HG03139 (cell line): ENCODE results near the gene NSUN2.

Source experiments
- ATAC-seq: cut with Tn5 transposase; IDR thresholded peaks from one replicate; pipeline ENCODE4 v1.9.1; 2021; ENCODE audit not compliant: unreplicated experiment

Gene NSUN2

DNA sequence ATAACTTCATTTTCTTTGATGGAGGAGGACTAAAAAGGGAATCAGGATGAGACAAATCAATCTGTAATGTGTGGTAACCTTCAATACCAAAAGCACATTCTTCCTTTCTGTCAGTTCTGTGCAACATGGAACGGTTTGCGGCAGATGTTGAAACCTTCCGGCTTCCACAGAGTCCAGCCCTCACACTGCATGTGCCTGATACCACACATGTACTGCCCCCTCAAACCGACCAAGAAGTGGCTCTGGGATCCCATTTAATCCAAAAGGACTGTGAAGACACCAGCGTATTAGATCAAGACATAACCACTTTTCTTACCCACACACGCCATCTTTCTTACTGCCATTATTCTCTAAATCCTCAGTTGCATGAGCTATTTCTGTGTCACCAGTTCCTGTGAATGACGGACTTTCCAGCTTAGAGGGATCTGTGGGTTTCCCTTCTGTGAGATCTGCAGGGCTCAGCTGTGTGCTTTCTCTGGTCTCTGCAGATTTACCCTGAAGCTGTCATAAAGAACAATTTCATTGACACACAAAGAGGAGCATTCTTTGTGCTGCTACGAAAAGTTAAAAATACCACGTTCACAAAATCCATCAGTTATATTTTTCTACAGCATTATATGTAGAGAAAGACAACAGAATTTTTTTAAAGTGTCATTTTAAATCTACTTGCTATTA, 25.8 kb downstream of the NSUN2 start:
- no peak for ATAC-seq

- ATAC-seq: no peak
Observed at GRCh38 chr5:6604946-6605345, 27.9 kb downstream of the NSUN2 start.

- ATAC-seq: no peak
Observed at GRCh38 chr5:6604341-6604740, 28.5 kb downstream of the NSUN2 start.

DNA sequence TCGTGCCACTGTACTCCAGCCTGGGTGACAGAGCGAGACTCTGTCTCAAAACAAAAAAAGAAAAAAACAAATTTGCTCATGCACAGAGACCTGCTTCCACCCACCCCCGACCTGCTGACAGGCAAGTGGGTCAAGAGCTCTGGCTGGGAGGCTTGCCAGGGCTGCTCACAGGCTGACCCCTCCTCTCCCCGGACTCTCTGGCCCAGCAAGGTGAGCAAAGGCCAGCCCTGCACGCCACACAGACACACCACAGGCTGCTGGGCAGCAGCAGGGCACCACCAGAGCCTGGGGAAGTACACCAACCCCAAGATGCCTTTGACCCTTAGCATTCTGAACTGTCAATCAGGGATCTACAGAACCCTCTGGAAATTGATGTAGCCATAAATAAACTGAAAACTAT, 29.2 kb downstream of the NSUN2 start:
- no peak for ATAC-seq

DNA sequence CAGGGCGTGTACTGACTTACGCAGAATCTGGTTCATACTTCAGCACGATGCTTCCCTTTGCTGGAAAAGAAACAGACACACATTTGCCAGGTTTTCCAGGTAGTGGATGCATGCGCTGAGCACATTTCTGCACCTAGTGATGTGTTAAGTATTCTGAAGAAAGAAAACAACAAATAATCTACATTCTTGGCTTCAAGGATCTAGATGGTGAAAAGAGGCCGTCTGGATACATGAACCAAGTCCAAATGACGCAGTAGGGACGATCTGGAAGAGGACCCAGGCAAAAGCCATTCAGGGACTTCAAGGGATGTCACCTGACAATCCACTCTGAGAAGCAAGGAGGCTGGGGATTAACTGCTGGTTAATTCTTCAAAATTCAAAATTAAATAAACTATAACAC, 30.4 kb downstream of the NSUN2 start:
- no peak for ATAC-seq

DNA sequence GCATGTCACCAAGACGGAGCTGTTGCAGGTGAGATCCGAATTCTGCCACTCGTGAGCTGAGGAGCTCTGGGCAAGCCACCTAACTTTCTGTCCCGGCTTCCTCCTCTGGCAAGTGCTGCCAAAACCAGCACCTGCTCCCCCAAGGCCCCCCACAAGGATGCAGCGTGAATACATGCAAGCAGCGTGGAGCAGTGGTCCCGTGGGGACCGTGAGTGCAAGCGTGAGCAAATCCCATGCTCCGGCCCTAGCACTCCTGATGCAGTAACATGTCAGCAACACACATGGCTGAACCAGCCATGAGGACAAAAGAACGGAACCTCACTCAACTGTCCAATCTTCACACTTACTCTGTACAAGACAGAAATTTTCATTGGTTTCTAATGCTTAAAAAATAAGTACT, 31.0 kb downstream of the NSUN2 start:
- no peak for ATAC-seq

DNA sequence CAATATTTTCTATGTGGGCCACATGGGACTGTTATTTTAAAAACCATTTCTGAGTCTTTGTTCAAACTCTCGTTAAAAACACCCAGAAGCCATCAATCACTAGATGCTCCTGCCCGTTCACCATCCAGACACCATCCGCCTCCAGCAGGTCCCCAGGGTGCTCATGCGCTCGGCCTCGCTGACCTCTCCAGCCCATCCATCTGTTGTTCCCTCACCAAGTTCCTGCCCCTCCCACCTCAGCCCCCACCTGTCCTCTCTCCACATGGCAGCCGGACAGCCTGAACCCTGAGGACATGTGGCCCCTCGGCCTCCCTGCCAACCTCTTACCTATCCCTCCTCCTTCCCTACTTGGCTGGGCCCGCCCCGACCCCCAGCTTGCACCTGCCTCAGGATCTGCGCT, 31.6 kb downstream of the NSUN2 start:
- no peak for ATAC-seq

GRCh38 chr5:6599739-6600138, 33.1 kb downstream of the NSUN2 start:
- ATAC-seq: no peak

DNA sequence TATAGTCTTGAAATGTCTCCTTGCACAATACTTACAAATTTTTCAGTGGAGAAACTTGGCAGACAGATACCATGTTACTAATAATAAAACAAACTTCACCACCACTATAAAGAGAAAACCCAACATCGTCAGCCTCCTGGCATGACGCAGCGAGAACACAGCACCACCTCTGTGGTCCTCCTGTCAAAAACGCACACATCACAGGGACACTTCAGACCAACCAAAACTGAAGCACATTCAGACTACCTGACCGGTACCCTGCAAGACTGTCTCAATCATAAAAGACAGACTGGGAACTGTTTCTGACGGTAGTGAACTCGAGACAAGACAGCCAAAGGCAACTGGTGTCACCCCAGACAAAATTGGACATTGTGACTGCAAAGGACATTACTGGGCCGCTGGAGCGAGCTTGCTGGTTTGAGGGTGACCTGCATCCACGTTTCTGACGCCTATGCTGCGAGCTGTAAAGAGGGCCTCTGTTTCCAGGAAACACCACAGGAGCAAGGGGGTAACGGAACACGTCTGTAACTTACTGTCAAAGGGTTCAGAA, 34.4 kb downstream of the NSUN2 start:
- ATAC-seq: no peak

DNA sequence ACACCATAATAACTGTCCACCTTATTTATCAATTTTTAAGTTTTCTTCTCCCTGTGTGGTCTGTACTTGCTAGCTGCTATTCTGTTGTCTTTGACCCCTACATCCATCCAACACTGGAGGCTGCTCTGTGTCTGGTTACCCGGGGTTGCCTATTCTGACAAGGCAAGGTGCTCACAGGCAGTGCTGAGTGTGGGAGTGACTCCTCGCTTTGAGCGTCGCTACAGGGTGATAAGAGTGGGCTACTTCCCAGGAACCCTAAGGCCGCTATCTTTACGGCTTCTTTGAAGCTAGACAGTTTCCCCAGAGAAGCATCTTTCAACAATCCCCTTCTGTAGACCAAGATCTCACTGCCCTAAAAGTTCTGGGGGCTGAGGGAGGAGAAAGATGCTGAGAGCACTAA, 35.3 kb downstream of the NSUN2 start:
- ATAC-seq: no peak

GRCh38 chr5:6596388-6596787, 36.5 kb downstream of the NSUN2 start:
- no peak for ATAC-seq

DNA sequence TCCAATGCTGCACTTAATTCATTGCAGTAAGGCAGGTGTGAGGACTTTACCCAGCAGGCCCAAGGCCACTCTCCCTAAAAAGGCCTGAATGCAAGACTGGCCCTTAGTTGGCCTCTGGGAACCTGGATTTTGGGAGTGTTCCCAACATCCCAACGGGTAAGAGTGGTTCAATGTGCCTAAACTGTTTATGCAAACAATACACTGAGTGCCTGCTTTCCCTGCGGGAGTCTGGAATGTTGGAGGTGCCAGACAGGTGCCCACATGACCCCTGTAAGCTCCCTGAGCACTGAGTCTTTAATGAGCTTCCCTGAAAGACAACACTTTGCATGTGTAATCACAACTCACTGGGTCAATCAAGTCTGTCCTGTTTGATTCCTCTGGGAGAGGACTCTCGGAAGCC, 37.4 kb downstream of the NSUN2 start:
- ATAC-seq: no peak

DNA sequence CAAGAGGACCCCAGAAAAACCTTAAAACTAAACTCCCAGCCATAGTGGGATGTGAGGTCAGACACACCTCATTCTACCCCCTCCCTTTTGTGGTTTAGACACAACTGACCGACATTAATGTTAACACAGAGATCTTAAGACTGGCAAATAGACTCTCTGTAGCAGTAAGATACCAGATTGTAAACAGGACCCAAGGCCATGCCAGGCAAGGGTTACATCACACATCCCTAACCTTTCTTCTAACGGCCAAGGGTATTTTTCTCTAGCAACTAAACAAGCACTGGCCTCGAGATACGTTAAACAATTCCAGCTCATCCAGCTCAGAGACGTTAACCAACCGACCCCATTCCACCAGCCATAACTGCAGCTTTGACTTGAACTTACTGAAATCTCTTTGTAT, 38.8 kb downstream of the NSUN2 start:
- ATAC-seq: no peak

DNA sequence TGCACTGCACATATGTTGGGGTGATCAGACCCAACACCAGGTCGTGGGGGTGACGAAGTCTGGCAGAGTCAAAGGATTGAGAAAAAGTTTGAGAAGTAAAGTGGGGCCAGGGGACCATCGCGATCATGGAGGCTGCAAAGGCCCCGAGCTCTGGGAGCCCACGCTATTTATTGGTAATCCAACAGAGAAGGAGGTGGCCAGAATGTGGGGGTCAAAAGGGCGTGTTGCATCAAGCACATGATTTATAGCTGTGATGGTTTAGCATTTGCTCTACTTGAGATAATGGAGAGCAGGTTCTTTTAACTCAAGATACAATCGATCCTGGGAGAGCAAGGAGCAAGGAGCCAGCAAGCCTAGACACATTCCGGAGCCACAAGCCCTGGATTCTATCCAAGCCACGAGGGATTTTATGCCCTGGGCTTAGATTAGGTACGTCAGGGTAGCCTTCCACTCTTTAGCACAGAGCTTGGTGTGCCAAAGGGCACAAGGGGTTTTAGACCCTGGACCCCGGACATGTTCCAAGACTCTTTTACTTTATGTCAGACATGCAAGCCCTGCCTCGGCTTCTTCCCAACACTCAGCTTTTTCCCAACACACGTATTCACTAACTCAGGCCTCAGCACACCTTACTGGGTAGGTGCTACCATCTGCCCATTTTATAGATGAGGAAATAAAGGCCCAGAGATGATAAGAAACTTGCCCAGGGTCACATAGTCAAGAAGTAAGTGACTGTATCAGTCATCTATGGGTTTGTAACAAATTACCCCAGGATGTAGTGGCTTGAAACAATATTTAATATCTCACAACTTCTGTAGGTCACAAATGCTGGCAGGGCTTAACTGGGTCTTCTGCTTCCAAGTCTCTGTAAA, 39.5 kb downstream of the NSUN2 start:
- no peak for ATAC-seq

- ATAC-seq: no peak
Observed at GRCh38 chr5:6592601-6593000, 40.2 kb downstream of the NSUN2 start.

- ATAC-seq: no peak
Observed at GRCh38 chr5:6591671-6592288, 41.1 kb downstream of the NSUN2 start.

DNA sequence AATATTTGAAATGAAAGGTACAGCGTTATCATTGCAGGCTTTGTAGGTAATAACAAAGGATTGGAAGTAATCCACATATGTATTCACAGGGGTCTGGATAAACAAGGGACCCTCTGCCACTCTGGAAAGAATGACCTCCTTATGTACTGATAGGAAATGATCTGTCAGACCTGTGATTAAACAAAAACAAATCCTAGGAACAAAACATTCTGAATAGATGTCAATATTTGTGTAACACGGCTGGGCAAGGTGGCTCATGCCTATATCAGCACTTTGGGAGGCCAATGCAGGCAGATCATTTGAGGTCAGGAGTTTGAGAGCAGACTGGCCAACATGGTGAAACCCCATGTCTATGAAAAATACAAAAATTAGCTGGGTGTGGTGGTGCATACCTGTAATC, 42.3 kb downstream of the NSUN2 start:
- no peak for ATAC-seq

DNA sequence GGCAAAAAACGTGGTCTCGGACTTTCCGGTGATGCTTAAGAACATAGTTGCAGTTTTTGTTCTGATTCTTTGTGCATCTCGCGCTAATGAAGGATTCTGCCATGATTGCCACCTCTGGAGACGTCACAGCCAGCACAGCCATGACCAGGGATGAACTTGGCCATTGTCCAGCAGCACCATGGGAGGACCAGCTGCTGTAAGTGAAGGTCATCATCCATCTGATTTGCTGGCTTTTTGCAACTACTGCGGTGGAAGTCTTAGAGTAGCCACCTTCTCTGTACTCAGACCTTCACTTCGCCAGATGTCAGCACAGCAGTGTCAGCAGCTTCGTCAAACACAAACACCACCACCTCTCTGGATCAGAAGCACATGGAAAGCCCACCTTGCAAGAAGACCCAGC, 45.7 kb downstream of the NSUN2 start:
- ATAC-seq: no peak

GRCh38 chr5:6586647-6587042, 46.2 kb downstream of the NSUN2 start:
- ATAC-seq: no peak

GRCh38 chr5:6585939-6586646, 46.8 kb downstream of the NSUN2 start:
- ATAC-seq: no peak

GRCh38 chr5:6585168-6585567, 47.7 kb downstream of the NSUN2 start:
- no peak for ATAC-seq
